Heart right ventricle (tissue), 16 donors: ENCODE results near the gene CTNND2. TPM values are rescaled to one million over a fixed set of nuclear protein-coding genes. Genes with fewer than 3 reads are reported as not detected.
"Not testable (repeated sequence)": the region's sequence is repeated elsewhere in the genome, so short reads cannot be mapped to it uniquely, and the experiment has no call there.

Source experiments
- ATAC-seq, 8 donors: fragments of 200-7000 bp; cut with Tn5 transposase; one replicate each; pipeline ENCODE4 v1.9.1; 2020; ENCODE audit warnings: mild to moderate bottlenecking in 8 of 8, moderate library complexity in 8 of 8, moderate number of reproducible peaks in 1 of 8
- DNase-seq, 2 donors: peaks; one replicate each; pipeline ENCODE4 v3.0.0-alpha.2; 2020
- H3K27ac ChIP-seq, 10 donors: fragments of 200-600 bp; sonication (generic) in 2 of 10; one replicate each; pipeline versions ENCODE4 v1.5.0 to v1.8.0; 2020 to 2022; ENCODE audit warnings: mild to moderate bottlenecking in 3 of 10
- H3K27me3 ChIP-seq, 7 donors: fragments of 200-600 bp; one replicate each; pipeline ENCODE4 v1.8.0; 2021 to 2022; ENCODE audit warnings: mild to moderate bottlenecking in 2 of 7
- H3K36me3 ChIP-seq, 9 donors: fragments of 200-600 bp; sonication (generic) in 1 of 9; one replicate each; pipeline versions ENCODE4 v1.5.0 to v1.8.0; 2020 to 2022; ENCODE audit warnings: mild to moderate bottlenecking in 2 of 9
- H3K4me1 ChIP-seq, 9 donors: fragments of 200-600 bp; sonication (generic) in 1 of 9; one replicate each; pipeline versions ENCODE4 v1.5.0 to v1.8.0; 2020 to 2022; ENCODE audit warnings: mild to moderate bottlenecking in 4 of 9
- H3K4me3 ChIP-seq, 10 donors: fragments of 200-600 bp; sonication (generic) in 2 of 10; one replicate each; pipeline versions ENCODE4 v1.5.0 to v1.8.0; 2020 to 2022; ENCODE audit warnings: mild to moderate bottlenecking in 7 of 10, moderate library complexity in 2 of 10
- H3K9me3 ChIP-seq, 11 donors: fragments of 200-600 bp in 10 of 11; sonication (generic) in 2 of 11; one replicate each; pipeline versions ENCODE4 v1.5.0 to v1.8.0; 2013 to 2022; ENCODE audit warnings: mild to moderate bottlenecking in 2 of 11, control low read depth in 1 of 11, moderate library complexity in 1 of 11
- CTCF ChIP-seq, 9 donors: fragments of 200-600 bp; sonication (generic) in 2 of 9; IDR thresholded peaks; one replicate each; pipeline versions ENCODE4 v1.5.0 to v1.8.0; 2021 to 2022; ENCODE audit warnings: antibody characterized with exemption in 9 of 9, mild to moderate bottlenecking in 5 of 9, moderate library complexity in 1 of 9
- WGBS, 2 donors: extraction: QIAGEN DNeasy Blood & Tissue Kit; methylation state at CpG; one replicate each; pipeline ENCODE4 v1.1.7; 2013; ENCODE audit warnings: inconsistent platforms in 1 of 2; 5-methylcytosine and 5-hydroxymethylcytosine counted together
- intact Hi-C, 10 donors: fragments of 100-400 bp; cut with DNase I; formaldehyde crosslinking; loops; one replicate each; pipeline versions ENCODE4 v1.11.1 to v1.14.2; 2022
- polyA plus RNA-seq, 2 donors: library from polyadenylated mRNA; stranded (reverse); fragments of 200-250 nt; gene quantifications; one replicate each; pipeline ENCODE4 v1.2.3, GENCODE V29; 2013
- total RNA-seq, 10 donors: library from RNA; stranded (reverse); fragmentation: NEBNext Ultra II Directional in 3 of 10; extraction: Animal tissue kit (Norgen Biotek cat#: 25700) in 3 of 10; gene quantifications; one replicate each; pipeline versions ENCODE4 v1.2.1 to v1.2.4, GENCODE V29; 2021 to 2023
- donor health status: Arrhythmogenic right ventricular cardiomyopathy.
- donor health status: ischemic (EF 13 %, LVEDD 7.1; RV severe dilation, severe dysfunction).
- donor health status: healthy with polysubstance abuse.
- donor health status: DM: no; HTN: yes; CAD: no.
- donor health status: DM: no; HTN: no; CAD: no.
- donor health status: ischemic (EF 25% LVEDD 6.9; RV normal size, moderate dysfunction).
- donor health status: ischemic (EF 25% LVEDD 5.7; RV mildly dilated, moderate dysfunction).
- donor health status: healthy.
- donor health status: DM: yes; HTN: yes; CAD: no.
- donor health status: Ischemic cardiomyopathy.
- donor health status: ischemic (EF 35%, LVEDD 5.7; RV mildly dilated, moderate dysfunction).
- donor health status: nonischemic (EF 11% LVEDD 7.7; RV severe dilation, severe dysfunction).
- donor health status: DM: yes; HTN: yes; CAD: no.
- donor health status: PGD.
- donor health status: ischemic (EF 29% LVEDD 5.4; RV normal size, mild dysfunction).
- donor health status: nonischemic (EF 23%, LVEDD 6.1; RV moderate dilation, normal function).

CTNND2 gene
- total and polyA plus RNA-seq, 12 donors: 1.1 to 29.6 (median 9.9) TPM

- no peaks in the 10 kb centered on the region for H3K36me3 ChIP-seq
- peaks cover 0 to 4% (median 0%) of the 10 kb centered on the region in 11 donors for H3K9me3 ChIP-seq
- no peaks in the 10 kb centered on the region for H3K4me1 ChIP-seq
- intact Hi-C loops: no loop called here
- H3K27ac ChIP-seq: no peak overlapping the region
- ATAC-seq (peak in 1 of 8 donors; percentile 59), DNase-seq (no peak)
- H3K4me3 ChIP-seq: no peak overlapping the region
- TF ChIP-seq CTCF (IDR thresholded peaks at IDR 0.05): no peak
- 67 to 77% methylated on average over 6 of the region's 6 CpGs for WGBS, 2 donors
- H3K27me3 ChIP-seq: no peaks in the 10 kb centered on the region
Observed at GRCh38 chr5:11422342-11422741, 481.9 kb downstream of the CTNND2 start.

- Histone ChIP-seq H3K36me3 (no peaks in the 10 kb centered on the region), H3K27ac (no peak overlapping the region), H3K9me3 (peaks cover 0 to 9% (median 0%) of the 10 kb centered on the region in 11 donors), H3K4me3 (no peak overlapping the region), H3K4me1 (no peaks in the 10 kb centered on the region), H3K27me3 (no peaks in the 10 kb centered on the region)
- WGBS, 2 donors: 84 to 87% methylated on average over 2 of the region's 2 CpGs
- no peak for ATAC-seq
- no peak for TF ChIP-seq CTCF (IDR thresholded peaks at IDR 0.05)
- no peak for DNase-seq
- intact Hi-C loops: no loop called here
Observed at GRCh38 chr5:11420969-11421368, 483.3 kb downstream of the CTNND2 start.

GRCh38 chr5:11415751-11416150 lies 488.5 kb downstream of the CTNND2 start:
- ATAC-seq (no peak), DNase-seq (no peak)
- Histone ChIP-seq H3K27me3 (no peaks in the 10 kb centered on the region), H3K9me3 (peaks cover 0 to 18% (median 0%) of the 10 kb centered on the region in 11 donors), H3K4me3 (no peak overlapping the region), H3K27ac (no peak overlapping the region), H3K36me3 (no peaks in the 10 kb centered on the region), H3K4me1 (no peaks in the 10 kb centered on the region)
- WGBS, 2 donors: 51 to 52% methylated on average over 3 of the region's 3 CpGs
- intact Hi-C loops: no loop called here
- no peak for TF ChIP-seq CTCF (IDR thresholded peaks at IDR 0.05)

GRCh38 chr5:11414732-11415131 lies 489.5 kb downstream of the CTNND2 start:
- H3K9me3 ChIP-seq: peaks cover 0 to 18% (median 0%) of the 10 kb centered on the region in 11 donors
- WGBS, 2 donors: 97 to 98% methylated on average over 1 of the region's 1 CpG
- H3K36me3 ChIP-seq, H3K4me1 ChIP-seq, ATAC-seq, H3K4me3 ChIP-seq, H3K27me3 ChIP-seq, H3K27ac ChIP-seq, intact Hi-C loops, DNase-seq: not testable (repeated sequence)

GRCh38 chr5:11411621-11412020 lies 492.6 kb downstream of the CTNND2 start:
- 85 to 93% methylated on average over 2 of the region's 2 CpGs for WGBS, 2 donors
- intact Hi-C loops: no loop called here
- H3K36me3 ChIP-seq: no peaks in the 10 kb centered on the region
- no peaks in the 10 kb centered on the region for H3K27me3 ChIP-seq
- no peak overlapping the region for H3K4me3 ChIP-seq
- DNase-seq (no peak), ATAC-seq (no peak)
- no peak overlapping the region for H3K27ac ChIP-seq
- H3K4me1 ChIP-seq: no peaks in the 10 kb centered on the region
- TF ChIP-seq CTCF (IDR thresholded peaks at IDR 0.05): no peak
- peaks cover 0 to 9% (median 0%) of the 10 kb centered on the region in 11 donors for H3K9me3 ChIP-seq
